K562 (cell line): ENCODE measurements around the gene HOXB6. TPM values are rescaled to one million over a fixed set of nuclear protein-coding genes. Genes with fewer than 3 reads are reported as not detected.

Experiments
- HDAC3 ChIP-seq: fragments of 450-650 bp; IDR thresholded peaks from 2 replicates; pipeline ENCODE4 v1.6.1; 2018; ENCODE audit warnings: borderline replicate concordance, mild to moderate bottlenecking, moderate library complexity; ENCODE audit not compliant: partially characterized antibody
- HIVEP1 ChIP-seq: fragments of 250-450 bp; sonication (Bioruptor Pico); IDR thresholded peaks from 2 replicates; pipeline ENCODE4 v1.4.0; 2020; ENCODE audit warnings: mild to moderate bottlenecking
- MLX ChIP-seq, 2 experiments: fragments of 450-650 bp in 1 of 2; sonication (generic) in 1 of 2; formaldehyde crosslinking; conservative IDR thresholded peaks; 2 replicates each; pipeline versions ENCODE4 v1.4.0 to v1.8.1; 2020 to 2022; ENCODE audit warnings: mild to moderate bottlenecking in 1 of 2, missing genetic modification reagents in 1 of 2
- MYC ChIP-seq, 2 experiments: fragments of 250-450 bp in 1 of 2; sonication (Bioruptor Pico) in 1 of 2; IDR thresholded peaks; 2 replicates each; pipeline versions ENCODE4 v1.5.1 to v1.6.1; 2012 to 2021; ENCODE audit warnings: low read depth in 2 of 2, borderline replicate concordance in 1 of 2, improper control_type of control experiment in 1 of 2, low read length in 1 of 2, mild to moderate bottlenecking in 1 of 2, moderate library complexity in 1 of 2
- NRF1 ChIP-seq, 2 experiments: fragments of 450-650 bp; IDR thresholded peaks in 1 of 2; conservative IDR thresholded peaks in 1 of 2; 2 replicates each; pipeline ENCODE4 v1.6.1; 2014; ENCODE audit warnings: mild to moderate bottlenecking in 2 of 2
- PCBP2 ChIP-seq: fragments of 200-400 bp; formaldehyde crosslinking; IDR thresholded peaks from 2 replicates; pipeline ENCODE4 v1.6.1; 2018; ENCODE audit warnings: low read length, low read depth, mild to moderate bottlenecking, moderate library complexity; ENCODE audit not compliant: poor library complexity, severe bottlenecking
- SRSF3 ChIP-seq: fragments of 200-400 bp; formaldehyde crosslinking; IDR thresholded peaks from 2 replicates; pipeline ENCODE4 v1.6.1; 2016; ENCODE audit warnings: mild to moderate bottlenecking, low read length, moderate library complexity; ENCODE audit not compliant: insufficient read depth
- TAF15 ChIP-seq: fragments of 200-400 bp; formaldehyde crosslinking; IDR thresholded peaks from 2 replicates; pipeline ENCODE4 v1.6.1; 2017; ENCODE audit warnings: mild to moderate bottlenecking, low read depth, low read length, moderate library complexity
- TEAD1 ChIP-seq, 2 experiments: fragments of 450-650 bp in 1 of 2; sonication (generic) in 1 of 2; formaldehyde crosslinking; IDR thresholded peaks; 2 replicates each; pipeline versions ENCODE4 v1.4.0 to v1.8.0; 2020 to 2022; ENCODE audit warnings: mild to moderate bottlenecking in 2 of 2, missing genetic modification reagents in 1 of 2
- THAP7 ChIP-seq: fragments of 250-450 bp; sonication (Bioruptor Pico); IDR thresholded peaks from 2 replicates; pipeline ENCODE4 v1.5.0; 2021
- ZBTB12 ChIP-seq: fragments of 250-450 bp; sonication (Bioruptor Pico); IDR thresholded peaks from 2 replicates; pipeline ENCODE4 v1.4.0; 2020
- ZBTB17 ChIP-seq: fragments of 450-650 bp; formaldehyde crosslinking; IDR thresholded peaks from 2 replicates; pipeline ENCODE4 v1.4.0; 2020; ENCODE audit warnings: mild to moderate bottlenecking
- ZBTB9 ChIP-seq: fragments of 450-650 bp; formaldehyde crosslinking; IDR thresholded peaks from 2 replicates; pipeline ENCODE4 v1.4.0; 2020; ENCODE audit warnings: mild to moderate bottlenecking, moderate library complexity
- ZNF224 ChIP-seq: sonication (generic); formaldehyde crosslinking; IDR thresholded peaks from 2 replicates; pipeline ENCODE4 v1.8.0; 2022; ENCODE audit warnings: mild to moderate bottlenecking, missing genetic modification reagents
- polyA plus RNA-seq, 8 experiments: library from polyadenylated mRNA; depleted of rRNA in 4 of 8; stranded (reverse) in 5 of 8; unstranded in 3 of 8; fragments of >200 nt; fragmentation: Nextera tagmentation in 2 of 8; fragmentation: Illumina TruSeq in 1 of 8; extraction: Ambion mirVana in 2 of 8; extraction: Trizol in 1 of 8; gene quantifications; 2 replicates each; pipeline versions ENCODE4 v1.2.1 to v1.2.3, GENCODE V29; 2011 to 2014; ENCODE audit warnings: inconsistent platforms in 1 of 8, missing spikeins in 1 of 8
- total RNA-seq, 7 experiments: library from RNA; depleted of rRNA in 6 of 7; stranded (reverse); fragments of >200 nt in 6 of 7; fragmentation: Illumina TruSeq in 2 of 7; extraction: Trizol in 2 of 7; gene quantifications; 2 replicates each; pipeline versions ENCODE4 v1.2.1 to v1.2.3, GENCODE V29; 2011 to 2021; ENCODE audit warnings: low replicate concordance in 1 of 7

Gene HOXB6
- total and polyA plus RNA-seq, 9 of the 15 experiments (the other 6 are each of a cell fraction or from before 2014, with no cell fraction given), result 1.2 to 14.8 (median 4.9) TPM

GRCh38 chr17:48546924-48547807 is 57.6 kb downstream of the HOXB6 start (continued):
- TF ChIP-seq HIVEP1 (CRISPR knock-in tag), result no peak
- no peak for TF ChIP-seq TAF15
- TF ChIP-seq TEAD1 (CRISPR knock-in tag; IDR thresholded peaks at IDR 0.05), result peak in 1 of 2 experiments; percentile 25; a peak in 1 of 4 replicates
- TF ChIP-seq THAP7, result no peak
- no peak for TF ChIP-seq ZNF224 (CRISPR knock-in tag)
- TF ChIP-seq PCBP2, result no peak
- TF ChIP-seq ZBTB12 (CRISPR knock-in tag), result 0 out of 2 replicates have a peak, but pooled peaks have one; percentile 3
- TF ChIP-seq MYC (IDR thresholded peaks at IDR 0.05; ENCODE audit: low read depth, low read length), result no peak
- 0 out of 2 replicates have a peak, but pooled peaks have one; percentile 57 for TF ChIP-seq MYC (CRISPR knock-in tag; IDR thresholded peaks at IDR 0.05; ENCODE audit: borderline replicate concordance, low read depth)
- peak; percentile 74 for TF ChIP-seq HDAC3
- TF ChIP-seq SRSF3, result no peak
- no peak for TF ChIP-seq ZBTB17 (CRISPR knock-in tag)
- 0 out of 2 replicates have a peak, but pooled peaks have one; percentile 6 for TF ChIP-seq ZBTB9 (CRISPR knock-in tag)
- no peak for TF ChIP-seq MLX (CRISPR knock-in tag; conservative IDR thresholded peaks at IDR 0.05)
- peak; percentile 27 to 34; a peak in 3 of 4 replicates for TF ChIP-seq NRF1 (conservative IDR thresholded peaks at IDR 0.05 in 1 of 2, IDR thresholded peaks at IDR 0.05 in 1 of 2)
